Measurements from ENCODE around the gene CNNM2. TPM values are rescaled to one million over a fixed set of nuclear protein-coding genes. Genes with fewer than 3 reads are reported as not detected.
A peak's percentile ranks its signal among the peaks of the same experiment; 100 is the strongest.

The CNNM2 gene
- total RNA-seq, 6 donors from 2014 or later, result 6.4 to 33.5 (median 11.7) TPM

- Histone ChIP-seq H3K4me1 (no peaks in the 10 kb centered on the region), H3K27me3 (no peaks in the 10 kb centered on the region), H3K27ac (no peak overlapping the region), H3K4me3 (no peak overlapping the region), H3K36me3 (peaks cover 3 to 30% (median 13%) of the 10 kb centered on the region in 4 donors), H3K9me3 (no peaks in the 10 kb centered on the region)
- ATAC-seq (ENCODE audit: low FRiP score in 2 of 2) (no peak), DNase-seq (no peak)
- 80 to 93% methylated on average over 16 of the region's 16 CpGs for WGBS, 2 donors
- no peak for TF ChIP-seq CTCF (IDR thresholded peaks at IDR 0.05)
- TF ChIP-seq POLR2A (IDR thresholded peaks at IDR 0.05), result no peak
- TF ChIP-seq EP300 (IDR thresholded peaks at IDR 0.05), result no peak
- no peak for TF ChIP-seq POLR2AphosphoS5 (IDR thresholded peaks at IDR 0.05)
Observed at GRCh38 chr10:103077491-103078308, 159.6 kb downstream of the CNNM2 start.

- peaks cover 3 to 29% (median 13%) of the 10 kb centered on the region in 4 donors for H3K36me3 ChIP-seq
- DNase-seq, result no peak
- H3K27ac ChIP-seq, result no peak overlapping the region
- H3K4me3 ChIP-seq, result no peak overlapping the region
- no peaks in the 10 kb centered on the region for H3K4me1 ChIP-seq
- no peak for ATAC-seq (ENCODE audit: low FRiP score in 2 of 2)
- no peaks in the 10 kb centered on the region for H3K27me3 ChIP-seq
- WGBS, 2 donors, result 89 to 100% methylated on average over 1 to 3 of the region's 3 CpGs
- no peaks in the 10 kb centered on the region for H3K9me3 ChIP-seq
- TF ChIP-seq POLR2AphosphoS5 (IDR thresholded peaks at IDR 0.05) (no peak), POLR2A (IDR thresholded peaks at IDR 0.05) (no peak), CTCF (IDR thresholded peaks at IDR 0.05) (no peak), EP300 (IDR thresholded peaks at IDR 0.05) (no peak)
Observed at GRCh38 chr10:103078309-103078615, 160.2 kb downstream of the CNNM2 start.

- no peak overlapping the region for H3K27ac ChIP-seq
- ATAC-seq (ENCODE audit: low FRiP score in 2 of 2) (no peak), DNase-seq (peak in 1 of 2 donors; percentile 65)
- H3K27me3 ChIP-seq, result no peaks in the 10 kb centered on the region
- no peaks in the 10 kb centered on the region for H3K4me1 ChIP-seq
- TF ChIP-seq EP300 (IDR thresholded peaks at IDR 0.05) (no peak), POLR2AphosphoS5 (IDR thresholded peaks at IDR 0.05) (no peak), POLR2A (IDR thresholded peaks at IDR 0.05) (no peak), CTCF (IDR thresholded peaks at IDR 0.05) (no peak)
- H3K36me3 ChIP-seq, result peaks cover 3 to 31% (median 14%) of the 10 kb centered on the region in 4 donors
- WGBS, 2 donors, result 92 to 97% methylated on average over 12 to 14 of the region's 14 CpGs
- H3K4me3 ChIP-seq, result no peak overlapping the region
- H3K9me3 ChIP-seq, result no peaks in the 10 kb centered on the region
Observed at GRCh38 chr10:103078676-103079075, 160.6 kb downstream of the CNNM2 start.

GRCh38 chr10:103079100-103079499 lies 161.0 kb downstream of the CNNM2 start:
- 92 to 99% methylated on average over 7 of the region's 7 CpGs for WGBS, 2 donors
- no peaks in the 10 kb centered on the region for H3K27me3 ChIP-seq
- H3K4me1 ChIP-seq, result no peaks in the 10 kb centered on the region
- TF ChIP-seq CTCF (IDR thresholded peaks at IDR 0.05), result no peak
- no peak for TF ChIP-seq EP300 (IDR thresholded peaks at IDR 0.05)
- no peak for TF ChIP-seq POLR2A (IDR thresholded peaks at IDR 0.05)
- no peak for TF ChIP-seq POLR2AphosphoS5 (IDR thresholded peaks at IDR 0.05)
- no peak overlapping the region for H3K27ac ChIP-seq
- peaks cover 3 to 35% (median 18%) of the 10 kb centered on the region in 4 donors for H3K36me3 ChIP-seq
- DNase-seq (no peak), ATAC-seq (ENCODE audit: low FRiP score in 2 of 2) (no peak)
- H3K9me3 ChIP-seq, result no peaks in the 10 kb centered on the region
- no peak overlapping the region for H3K4me3 ChIP-seq

GRCh38 chr10:103079946-103080345 lies 161.9 kb downstream of the CNNM2 start:
- Histone ChIP-seq H3K9me3 (no peaks in the 10 kb centered on the region), H3K27me3 (no peaks in the 10 kb centered on the region), H3K4me3 (no peak overlapping the region), H3K36me3 (peaks cover 3 to 43% (median 22%) of the 10 kb centered on the region in 4 donors), H3K4me1 (no peaks in the 10 kb centered on the region), H3K27ac (no peak overlapping the region)
- WGBS, 2 donors, result 80 to 83% methylated on average over 9 to 10 of the region's 11 CpGs
- TF ChIP-seq POLR2AphosphoS5 (IDR thresholded peaks at IDR 0.05) (no peak), POLR2A (IDR thresholded peaks at IDR 0.05) (no peak), EP300 (IDR thresholded peaks at IDR 0.05) (no peak), CTCF (IDR thresholded peaks at IDR 0.05) (no peak)
- ATAC-seq (ENCODE audit: low FRiP score in 2 of 2) (no peak), DNase-seq (no peak)
